GM18907 (cell line): ENCODE measurements around the gene RUNX2.

ENCODE experiments used
- ATAC-seq: cut with Tn5 transposase; IDR thresholded peaks from one replicate; pipeline ENCODE4 v1.9.1; 2021; ENCODE audit warnings: mild to moderate bottlenecking, moderate library complexity; ENCODE audit not compliant: unreplicated experiment

Gene RUNX2

DNA sequence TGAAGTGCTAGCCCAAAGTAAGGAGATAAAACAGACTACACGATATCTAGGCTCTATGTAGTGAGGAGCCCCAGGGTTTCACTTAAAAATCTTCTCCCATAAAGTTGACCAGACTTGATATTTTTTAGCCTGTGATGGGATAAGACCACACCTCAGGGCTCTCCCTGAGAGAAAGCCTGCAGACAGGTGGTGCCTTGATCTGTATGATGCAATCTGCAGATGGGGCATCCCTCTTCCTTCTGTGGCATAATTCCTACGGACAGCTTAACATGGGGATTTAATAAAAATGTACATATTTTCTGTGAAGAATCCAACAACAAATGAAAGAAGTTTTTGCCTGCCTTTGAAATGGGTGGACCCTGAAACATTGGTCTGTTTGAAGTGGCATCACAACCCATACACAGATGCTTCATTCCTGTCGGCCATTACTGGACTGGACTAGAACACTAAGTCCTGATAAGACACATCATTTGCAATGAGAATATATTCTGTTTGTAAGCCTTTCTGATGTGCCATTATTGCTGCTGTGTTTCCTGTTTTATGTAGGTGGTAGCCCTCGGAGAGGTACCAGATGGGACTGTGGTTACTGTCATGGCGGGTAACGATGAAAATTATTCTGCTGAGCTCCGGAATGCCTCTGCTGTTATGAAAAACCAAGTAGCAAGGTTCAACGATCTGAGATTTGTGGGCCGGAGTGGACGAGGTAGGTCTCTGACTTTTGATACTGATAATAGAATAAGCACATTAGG, 103.4 kb downstream of the RUNX2 start:
- ATAC-seq, result no peak

DNA sequence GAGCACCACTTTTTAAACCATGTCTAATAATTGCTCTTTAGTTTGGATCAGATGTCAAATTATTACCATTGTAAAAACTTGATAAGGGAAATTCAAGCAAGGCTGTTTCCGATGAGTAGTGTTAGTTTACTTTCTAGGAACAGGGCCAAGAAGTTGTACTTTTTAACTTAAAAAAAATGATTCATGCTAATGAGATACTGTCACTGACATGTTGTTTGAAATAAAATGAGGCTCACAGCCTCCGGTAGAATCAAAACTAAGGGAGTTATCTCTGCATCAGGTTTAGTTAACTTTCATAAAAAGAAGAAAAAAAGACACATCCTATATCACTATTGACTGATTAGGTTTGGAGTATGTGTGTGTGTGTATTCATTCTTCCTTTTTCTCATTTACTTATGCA, 104.8 kb downstream of the RUNX2 start:
- no peak for ATAC-seq

DNA sequence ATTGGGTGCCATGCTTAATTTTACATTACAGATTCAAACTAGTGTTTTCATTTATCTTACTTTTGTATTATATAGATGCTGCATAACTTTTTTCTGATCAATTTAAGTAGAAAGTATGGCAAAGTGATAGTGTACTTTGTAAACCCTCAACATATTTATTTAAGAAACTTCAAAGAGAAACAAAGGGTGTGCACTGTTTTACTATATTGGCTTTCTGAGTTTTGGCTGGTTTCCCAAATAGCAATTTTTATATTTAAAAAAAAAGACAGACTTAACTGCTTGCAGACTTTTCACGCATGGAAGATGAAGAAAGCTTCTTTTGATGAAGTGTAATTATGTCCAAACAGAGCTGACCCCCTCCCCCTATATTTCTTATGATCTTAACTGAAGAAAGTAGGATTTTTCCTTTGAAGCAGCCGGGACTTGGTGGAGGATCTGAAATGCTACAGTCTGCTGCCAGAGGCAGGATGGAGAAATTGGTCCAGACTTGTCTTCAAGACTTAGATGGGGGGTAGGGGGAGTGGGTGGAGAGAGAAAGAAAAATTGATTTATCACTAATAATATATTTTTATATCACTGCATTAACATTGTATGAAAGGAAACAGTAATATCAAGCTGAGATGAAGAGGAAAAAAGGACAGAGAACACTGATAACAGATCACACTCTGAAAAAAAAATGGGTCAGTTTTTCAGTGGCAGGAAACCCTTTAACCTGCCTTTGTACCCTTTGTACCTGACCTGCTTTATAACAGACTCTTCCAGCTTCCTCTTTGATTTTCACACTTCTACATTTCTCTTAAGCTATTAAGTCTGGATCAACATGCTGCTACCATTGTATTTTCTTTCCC, 105.6 kb downstream of the RUNX2 start:
- ATAC-seq, result no peak

DNA sequence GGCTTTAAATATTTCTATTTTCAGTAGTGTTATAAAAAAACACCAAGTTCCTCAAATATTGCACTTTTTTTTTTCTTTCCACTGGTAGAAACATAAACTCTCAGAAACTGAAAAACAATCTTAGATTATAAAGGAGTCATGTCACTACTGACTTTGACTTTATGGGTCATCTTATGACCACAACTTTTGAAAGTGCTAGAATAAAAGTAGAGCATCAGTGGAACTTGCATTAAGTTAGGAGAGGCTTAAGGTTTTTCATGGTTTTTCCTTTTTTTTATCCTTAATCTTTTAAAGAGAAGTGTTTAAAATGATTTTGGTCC, 106.2 kb downstream of the RUNX2 start:
- ATAC-seq, result no peak

DNA sequence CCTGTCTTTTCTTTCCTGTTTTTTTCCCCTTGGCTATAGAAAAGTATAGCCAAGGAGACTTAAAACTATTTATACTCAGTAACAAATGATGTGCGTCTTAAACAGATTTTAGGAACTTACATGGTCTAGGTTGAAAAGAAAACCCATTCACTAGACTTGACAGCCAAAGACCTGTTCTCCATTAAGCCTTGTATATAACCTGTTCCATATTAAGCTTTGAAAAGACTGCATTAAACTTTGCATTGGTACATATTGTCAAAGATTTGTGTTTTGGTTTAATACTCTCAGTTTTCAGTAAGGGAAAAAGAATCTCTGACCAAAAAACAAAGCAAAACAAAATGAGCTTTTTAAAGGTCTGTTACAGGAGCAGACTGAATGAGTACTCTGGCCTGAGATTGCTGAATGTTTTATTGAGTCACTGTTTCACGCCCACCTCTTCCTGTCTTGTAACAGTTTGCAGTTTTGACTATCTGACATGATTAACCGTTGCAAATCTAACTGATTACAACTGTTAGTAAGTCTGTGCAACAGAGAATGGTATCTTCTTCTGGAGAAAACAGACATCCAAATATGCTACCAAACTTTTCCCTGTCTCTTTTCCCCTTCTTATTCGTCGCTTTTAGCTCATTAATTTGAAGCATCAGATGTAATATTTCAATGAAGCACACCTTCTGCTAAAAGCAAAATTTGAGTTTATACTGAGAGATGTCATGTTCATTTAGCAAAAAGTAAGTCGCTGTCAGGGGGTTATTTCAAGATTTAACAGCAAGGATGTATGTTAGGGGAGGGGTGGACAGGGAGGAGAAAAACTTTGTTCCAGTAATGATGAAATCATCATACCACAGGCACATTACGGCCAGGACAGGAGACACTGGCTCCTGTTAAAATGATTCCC, 108.7 kb downstream of the RUNX2 start:
- ATAC-seq, result no peak

DNA sequence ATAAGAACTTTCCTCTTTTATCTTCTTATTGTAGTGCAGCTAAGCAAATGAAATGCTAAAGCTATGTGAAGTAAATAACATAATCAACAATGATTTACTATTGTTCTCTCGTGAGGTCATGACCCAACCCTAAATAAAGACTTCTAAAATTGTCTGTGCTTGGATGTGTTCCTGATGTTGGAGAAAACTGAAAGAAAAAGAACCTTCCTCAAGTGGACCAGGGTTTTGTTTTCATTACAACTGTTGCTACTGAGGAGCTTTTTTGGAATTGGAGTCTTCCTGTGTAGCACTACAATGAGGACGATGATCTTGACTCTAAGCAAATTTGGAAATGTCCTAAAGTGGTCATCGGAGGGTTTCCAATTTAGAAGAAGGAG, 109.3 kb downstream of the RUNX2 start:
- no peak for ATAC-seq

DNA sequence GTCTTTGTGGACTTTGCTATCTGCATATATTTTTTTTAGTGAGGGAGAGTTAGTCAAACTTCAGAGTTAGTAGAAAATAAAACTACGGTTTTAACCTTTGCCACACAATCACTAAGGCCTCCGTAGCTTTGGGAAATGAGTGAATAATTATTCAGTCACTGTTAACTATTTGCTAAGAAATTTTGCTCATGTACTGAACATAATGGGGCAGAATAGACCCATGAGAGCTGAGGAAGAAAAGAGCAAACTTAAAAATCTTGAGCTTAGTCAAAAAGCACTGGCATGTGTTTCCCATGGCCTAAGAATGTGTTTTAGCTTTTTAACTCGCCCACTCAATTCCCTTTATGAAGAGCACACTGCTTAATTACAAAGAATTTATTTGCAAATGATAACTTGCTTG, 110.0 kb downstream of the RUNX2 start:
- ATAC-seq, result no peak

DNA sequence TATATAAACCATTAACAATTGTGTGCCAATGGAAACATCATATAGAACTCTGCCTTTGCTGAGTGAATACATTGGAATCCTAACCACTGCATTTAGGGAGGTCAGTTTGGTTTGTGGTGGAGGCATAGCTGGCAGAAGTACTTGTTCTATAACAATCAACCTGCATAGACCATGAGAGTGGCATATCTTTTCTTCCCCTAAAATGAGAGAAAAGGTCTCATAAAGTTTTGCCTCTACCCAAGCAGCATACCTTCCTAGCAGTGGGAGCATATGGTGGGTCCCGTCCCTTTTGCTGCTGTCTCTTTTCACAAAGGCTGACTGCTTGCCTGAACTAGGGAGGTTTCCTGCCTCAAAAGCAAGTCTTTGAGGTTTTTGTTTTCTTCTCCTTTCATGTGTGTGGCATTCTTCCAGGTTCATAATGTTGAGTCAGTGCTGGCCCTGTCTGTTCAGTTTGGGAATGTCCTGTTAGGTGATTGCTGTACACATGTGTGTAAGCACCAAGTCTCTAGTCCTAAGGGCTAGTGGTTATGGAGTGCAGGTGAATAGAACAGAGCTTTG, 110.8 kb downstream of the RUNX2 start:
- ATAC-seq, result no peak

DNA sequence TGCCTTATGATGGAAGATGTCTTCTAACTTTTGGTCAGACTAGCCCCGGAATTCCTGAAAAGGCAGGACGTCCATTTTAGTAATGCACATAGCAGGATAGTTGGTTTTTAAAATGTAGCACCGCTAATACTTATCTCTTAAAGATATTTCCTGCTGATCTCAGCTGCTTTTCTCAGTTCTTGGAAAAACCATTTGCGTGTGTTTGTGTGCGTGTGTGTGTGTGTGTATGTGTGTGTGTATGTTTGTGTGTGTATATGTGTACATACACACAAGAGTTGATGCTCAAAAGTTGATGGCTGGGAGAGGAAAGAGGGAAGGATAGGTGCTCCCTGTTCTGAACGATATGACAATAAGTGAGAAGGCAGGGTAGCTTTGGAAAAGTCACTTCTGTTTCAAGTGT, 111.3 kb downstream of the RUNX2 start:
- no peak for ATAC-seq

DNA sequence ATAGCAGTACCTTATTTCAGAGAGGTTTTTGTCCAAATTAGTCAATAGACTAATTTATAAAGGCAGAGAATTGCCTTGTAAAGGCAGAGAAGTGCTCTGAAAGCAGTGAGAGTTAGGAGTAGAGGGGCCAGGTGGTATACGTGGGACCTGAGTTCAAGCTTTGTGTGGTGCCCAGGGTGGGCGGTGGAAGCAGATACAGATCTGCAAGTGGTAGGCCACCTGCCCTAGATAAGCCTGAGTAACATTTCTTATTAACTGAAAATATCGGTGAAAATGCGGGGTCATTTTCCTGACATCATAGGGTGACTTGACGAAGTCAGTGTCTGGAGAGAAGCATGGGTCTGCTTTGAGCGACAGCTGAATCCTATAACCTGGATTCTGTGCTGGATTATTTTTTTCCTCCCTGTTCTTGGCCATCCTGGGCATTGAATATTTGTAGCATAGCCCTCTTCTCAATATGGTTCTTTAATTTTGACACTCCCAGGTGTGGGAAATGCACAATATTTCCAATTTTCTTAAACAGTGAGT, 111.8 kb downstream of the RUNX2 start:
- ATAC-seq, result no peak

DNA sequence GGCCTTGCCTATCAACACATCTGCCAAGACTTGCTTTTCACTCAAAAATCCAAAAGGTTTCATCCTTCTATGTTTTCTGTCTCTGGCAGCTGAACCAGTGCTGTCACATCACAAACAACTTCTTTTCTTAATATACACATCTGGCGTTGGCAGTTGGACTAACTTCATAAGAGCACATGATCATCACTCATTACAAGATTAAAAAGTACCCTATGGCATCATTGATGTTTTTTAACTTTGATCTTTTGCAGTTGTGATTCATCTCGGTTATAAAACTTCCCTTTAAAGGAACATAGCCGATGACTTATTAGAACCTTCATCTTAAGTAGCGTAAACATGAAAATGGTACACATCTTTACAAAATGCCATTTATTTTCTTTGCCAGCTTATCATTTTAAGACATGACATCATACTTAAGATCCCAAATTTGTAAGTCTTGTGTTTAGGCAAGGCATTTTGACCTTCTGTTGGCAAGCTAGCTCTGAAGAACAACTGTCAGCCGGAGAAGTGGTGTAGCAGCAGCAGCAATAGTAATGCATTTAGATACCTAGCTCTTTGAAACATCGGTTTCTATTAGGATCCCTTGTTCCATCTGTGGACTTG, 113.8 kb downstream of the RUNX2 start:
- ATAC-seq, result no peak

DNA sequence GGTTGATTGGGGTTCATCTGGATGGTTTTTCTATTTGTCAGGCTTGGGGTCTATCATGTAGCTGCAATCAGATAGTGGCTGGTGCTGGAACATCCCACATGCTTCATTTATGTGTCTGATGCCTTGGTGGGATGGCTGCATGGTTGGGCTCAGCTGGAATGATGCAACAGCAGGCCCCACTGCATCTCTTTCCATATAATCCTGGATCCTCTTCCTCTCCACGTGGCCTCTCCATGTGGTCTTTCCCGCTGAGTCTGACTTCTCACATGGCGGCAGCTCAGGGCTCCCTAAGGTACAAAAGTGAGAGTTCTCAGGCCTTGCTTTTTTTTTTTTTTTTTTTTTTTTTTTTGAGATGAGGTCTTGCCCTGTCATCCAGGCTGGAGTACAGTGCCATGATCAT, 114.6 kb downstream of the RUNX2 start:
- ATAC-seq, result no peak

DNA sequence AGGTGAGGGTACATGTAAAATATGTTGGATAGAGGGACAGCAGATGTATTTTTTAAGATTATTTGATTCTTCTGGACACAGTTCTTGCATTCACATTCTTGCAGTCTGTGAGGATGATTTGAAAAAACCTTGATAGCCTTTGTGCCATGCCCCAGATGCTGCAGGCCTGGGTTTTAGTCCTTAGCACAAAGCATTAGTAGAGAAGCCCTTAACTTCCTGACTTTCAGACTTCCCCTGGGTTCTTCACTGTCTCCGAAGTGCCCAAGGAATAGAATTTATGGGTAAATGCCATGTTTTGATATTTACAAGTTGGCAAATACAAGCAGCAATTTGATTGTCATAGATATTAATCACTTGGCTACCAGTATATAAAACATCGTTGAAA, 117.2 kb downstream of the RUNX2 start:
- ATAC-seq, result no peak

DNA sequence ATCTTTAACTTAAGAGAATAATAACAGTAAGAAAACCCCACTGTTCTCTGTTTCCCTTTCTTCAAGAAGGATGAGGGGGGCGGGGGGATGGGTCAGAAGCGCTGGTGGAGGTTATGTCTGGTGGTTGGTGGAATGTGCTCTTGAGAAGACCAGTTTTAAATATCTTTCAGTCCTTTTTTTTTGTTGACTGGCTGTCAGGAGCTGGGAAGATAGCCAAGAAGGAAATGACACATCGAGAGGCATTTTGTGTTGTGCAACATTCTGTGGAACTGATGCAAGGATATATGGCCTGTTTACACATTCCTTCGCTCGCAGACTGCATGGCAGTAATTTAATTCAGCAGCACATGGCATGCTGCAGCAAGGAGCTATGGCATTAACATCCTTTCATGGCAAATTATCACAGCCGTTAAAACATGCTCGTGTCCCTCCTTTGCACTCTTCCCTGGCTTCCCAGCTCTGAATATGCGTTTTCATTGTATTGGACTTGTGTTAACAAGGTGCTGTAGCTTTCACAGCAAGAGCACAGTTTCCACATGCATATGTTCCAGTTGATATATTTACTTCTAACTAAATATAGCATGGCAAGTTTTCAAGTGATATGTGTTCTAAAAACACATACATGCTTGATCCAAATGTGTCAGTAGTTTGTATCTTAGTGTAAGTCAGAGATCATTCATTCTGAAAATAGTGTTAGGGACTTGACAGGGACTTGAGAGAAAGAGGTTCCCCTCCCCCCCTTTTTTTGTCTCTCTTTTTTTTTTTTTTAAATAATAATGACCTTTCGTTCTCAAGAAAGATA, 117.8 kb downstream of the RUNX2 start:
- ATAC-seq, result no peak

DNA sequence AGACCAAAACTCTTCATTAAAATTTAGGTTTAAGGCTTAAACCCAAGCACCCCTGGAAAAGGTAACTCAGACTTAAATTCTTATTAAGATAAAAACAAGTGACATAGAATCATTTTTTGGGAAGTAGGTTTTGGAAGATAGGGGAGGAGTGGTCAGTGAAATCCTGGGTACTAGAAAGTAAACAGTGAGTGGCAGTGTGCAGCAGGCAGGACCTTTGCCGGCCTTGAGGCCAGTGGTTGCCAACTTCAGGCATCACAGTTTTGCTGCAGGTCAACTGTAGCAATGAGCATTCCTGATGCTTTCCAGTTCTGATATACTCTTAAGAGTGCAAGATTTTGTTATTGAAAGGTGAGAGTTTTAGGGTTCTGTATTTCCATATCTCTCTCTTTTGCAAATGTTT, 118.9 kb downstream of the RUNX2 start:
- no peak for ATAC-seq

DNA sequence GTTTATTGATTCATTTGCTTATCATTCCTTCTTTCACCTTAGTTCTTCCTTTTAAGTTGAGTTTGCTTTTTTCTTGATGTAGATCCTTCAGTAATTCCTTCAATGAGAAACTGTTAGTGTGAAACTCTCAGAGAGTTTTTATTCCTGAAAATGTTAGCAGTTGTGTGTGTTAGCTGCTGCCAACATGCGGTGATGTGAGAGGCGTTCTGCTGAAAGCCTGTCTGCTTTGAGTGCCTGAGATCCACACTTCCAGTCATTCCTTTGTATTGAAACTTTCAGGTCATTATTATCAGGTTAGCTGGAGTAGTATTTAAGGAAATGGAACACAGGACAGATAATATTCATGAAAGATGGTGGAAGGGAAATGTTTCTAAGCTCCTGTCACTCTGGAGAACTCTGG, 119.6 kb downstream of the RUNX2 start:
- no peak for ATAC-seq

DNA sequence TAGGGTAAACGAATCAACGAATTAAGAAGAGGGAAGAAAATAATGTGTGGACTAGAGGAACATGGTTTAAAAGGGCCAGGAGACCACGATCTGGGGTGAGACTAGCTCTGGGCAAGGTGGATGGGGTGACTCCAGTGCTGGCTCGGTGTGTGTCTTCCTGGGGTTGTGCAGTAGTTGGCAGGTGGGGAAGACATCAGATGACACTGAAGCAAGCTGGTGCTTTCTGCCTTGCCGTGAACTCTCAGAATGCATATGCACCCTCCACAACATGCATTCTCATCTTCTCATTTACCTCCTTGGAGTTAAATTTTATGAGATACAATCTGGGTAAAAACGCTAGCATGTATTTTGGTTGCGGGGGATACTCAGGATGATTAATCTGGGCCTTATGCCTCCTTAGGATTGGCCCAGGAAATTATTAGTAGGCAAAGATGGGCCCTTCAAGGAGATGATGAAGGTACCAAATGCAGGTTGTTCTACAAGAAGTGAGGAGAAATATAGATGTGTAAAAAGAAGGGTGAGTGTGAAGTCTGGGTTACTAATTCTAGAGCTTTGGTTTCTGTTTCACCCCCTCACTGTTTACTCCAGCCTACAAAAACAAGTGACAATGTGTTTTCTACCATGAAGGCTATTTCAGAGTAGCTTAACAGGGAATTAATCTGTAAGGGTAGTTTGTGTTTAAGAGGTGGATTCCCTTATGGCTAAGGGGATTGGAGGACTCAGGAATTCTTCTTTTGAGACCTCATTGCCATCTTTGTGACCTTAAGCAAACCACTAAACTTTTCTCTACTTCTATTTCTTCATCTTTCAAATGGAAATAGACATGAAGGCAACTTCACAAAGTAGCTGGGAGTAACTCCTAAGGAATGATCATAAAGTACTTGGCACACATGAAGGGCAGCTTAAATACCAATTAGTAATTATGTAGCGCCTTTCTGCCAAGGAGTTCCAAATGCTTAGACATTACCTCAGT, 120.6 kb downstream of the RUNX2 start:
- no peak for ATAC-seq

DNA sequence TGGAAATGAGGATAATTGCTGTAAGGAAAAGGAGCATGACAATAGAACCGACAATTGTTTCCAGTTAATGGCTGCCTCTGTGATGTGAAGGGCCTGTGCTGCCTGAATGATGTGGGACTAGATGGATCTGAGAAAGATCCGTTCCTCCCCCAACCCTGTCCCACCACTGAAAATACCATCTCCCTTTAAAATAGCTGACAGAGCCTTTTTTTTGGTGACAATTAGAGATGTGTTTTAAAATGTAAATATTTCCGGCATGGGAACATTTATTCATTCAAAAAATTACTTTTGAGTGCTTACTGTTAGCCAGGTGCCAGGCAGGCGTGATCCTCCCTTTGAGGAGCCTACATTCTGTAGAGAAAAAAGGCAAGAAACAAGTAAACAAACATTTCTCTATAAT, 122.0 kb downstream of the RUNX2 start:
- ATAC-seq, result no peak

DNA sequence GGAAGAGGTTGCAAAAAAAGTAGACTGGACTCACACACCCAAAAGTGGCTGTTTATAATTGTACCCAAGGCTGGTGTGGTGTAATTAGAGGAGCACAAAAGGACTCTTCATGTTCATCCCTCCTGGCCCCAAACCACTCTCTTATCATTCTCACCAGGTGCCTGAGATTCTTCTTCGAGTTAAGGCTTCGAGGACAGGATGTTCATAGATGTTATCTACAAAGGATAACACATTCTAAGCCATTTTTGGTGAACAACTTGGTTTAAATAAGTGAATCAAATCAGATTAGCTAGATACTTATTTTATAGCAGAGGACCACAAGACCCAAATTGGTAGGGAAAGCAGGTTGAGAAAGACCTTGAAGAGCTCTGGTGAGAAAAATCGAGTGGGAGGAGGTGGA, 122.7 kb downstream of the RUNX2 start:
- ATAC-seq, result no peak
